Transverse colon (tissue), 4 donors: ENCODE results near the gene KIAA1614.

Source experiments
- POLR2A ChIP-seq: fragments of 450-650 bp; IDR thresholded peaks from one replicate; pipeline ENCODE4 v1.6.1; 2016; ENCODE audit warnings: antibody characterized with exemption, mild to moderate bottlenecking, moderate library complexity
- POLR2AphosphoS5 ChIP-seq, 3 donors: sonication (generic); formaldehyde crosslinking; IDR thresholded peaks; one replicate each; pipeline ENCODE4 v1.6.1; 2016; ENCODE audit warnings: antibody characterized with exemption in 3 of 3
- TF ChIP-seq, protein P1 (sequence below), 5 experiments: fragments of 200-600 bp in 3 of 5; fragments of 450-650 bp in 2 of 5; sonication (generic) in 3 of 5; IDR thresholded peaks; 1 replicate in 2 of 5; 2 replicates in 3 of 5; pipeline ENCODE4 v1.5.1; 2016 to 2017; ENCODE audit warnings: antibody characterized with exemption in 5 of 5, inconsistent platforms in 3 of 5, mild to moderate bottlenecking in 2 of 5, moderate library complexity in 1 of 5

DNA sequence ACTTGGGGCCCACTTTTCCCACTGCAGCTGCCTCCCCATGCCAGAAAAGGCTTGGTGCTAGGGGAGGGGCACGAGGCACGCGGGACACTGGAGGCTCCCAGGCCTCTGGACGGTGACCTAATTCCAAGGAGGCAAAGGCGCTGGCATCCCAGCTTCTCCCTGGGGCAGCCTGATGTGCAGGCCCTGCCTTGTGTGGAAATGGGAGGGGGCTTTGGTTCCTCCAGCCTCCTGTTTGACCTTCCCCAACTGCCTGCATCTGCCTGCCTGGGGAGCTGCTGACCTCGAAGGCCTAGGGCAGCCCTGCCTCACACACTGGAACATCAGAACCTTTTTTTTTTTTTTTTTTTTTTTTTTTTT, 39.9 kb downstream of the KIAA1614 start:
- TF ChIP-seq POLR2A = no peak
- TF ChIP-seq, protein P1, sequence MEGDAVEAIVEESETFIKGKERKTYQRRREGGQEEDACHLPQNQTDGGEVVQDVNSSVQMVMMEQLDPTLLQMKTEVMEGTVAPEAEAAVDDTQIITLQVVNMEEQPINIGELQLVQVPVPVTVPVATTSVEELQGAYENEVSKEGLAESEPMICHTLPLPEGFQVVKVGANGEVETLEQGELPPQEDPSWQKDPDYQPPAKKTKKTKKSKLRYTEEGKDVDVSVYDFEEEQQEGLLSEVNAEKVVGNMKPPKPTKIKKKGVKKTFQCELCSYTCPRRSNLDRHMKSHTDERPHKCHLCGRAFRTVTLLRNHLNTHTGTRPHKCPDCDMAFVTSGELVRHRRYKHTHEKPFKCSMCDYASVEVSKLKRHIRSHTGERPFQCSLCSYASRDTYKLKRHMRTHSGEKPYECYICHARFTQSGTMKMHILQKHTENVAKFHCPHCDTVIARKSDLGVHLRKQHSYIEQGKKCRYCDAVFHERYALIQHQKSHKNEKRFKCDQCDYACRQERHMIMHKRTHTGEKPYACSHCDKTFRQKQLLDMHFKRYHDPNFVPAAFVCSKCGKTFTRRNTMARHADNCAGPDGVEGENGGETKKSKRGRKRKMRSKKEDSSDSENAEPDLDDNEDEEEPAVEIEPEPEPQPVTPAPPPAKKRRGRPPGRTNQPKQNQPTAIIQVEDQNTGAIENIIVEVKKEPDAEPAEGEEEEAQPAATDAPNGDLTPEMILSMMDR (IDR thresholded peaks at IDR 0.05) = no peak
- TF ChIP-seq POLR2AphosphoS5 (IDR thresholded peaks at IDR 0.05) = no peak
